Vagina (tissue), 2 donors: ENCODE measurements around the gene DOK3.

Experiments used
- POLR2A ChIP-seq, 2 donors: fragments of 450-650 bp; IDR thresholded peaks; one replicate each; pipeline ENCODE4 v1.6.1; 2017; ENCODE audit warnings: antibody characterized with exemption in 2 of 2, mild to moderate bottlenecking in 2 of 2, moderate library complexity in 2 of 2
- POLR2AphosphoS5 ChIP-seq, 2 donors: sonication (generic); formaldehyde crosslinking; IDR thresholded peaks; one replicate each; pipeline ENCODE4 v1.9.0; 2017; ENCODE audit warnings: antibody characterized with exemption in 2 of 2, mild to moderate bottlenecking in 2 of 2, low read depth in 1 of 2; ENCODE audit not compliant: insufficient read depth in 1 of 2
- TF ChIP-seq, protein P1 (sequence below), 3 experiments: fragments of 450-650 bp in 2 of 3; fragments of 200-600 bp in 1 of 3; sonication (generic) in 1 of 3; IDR thresholded peaks; one replicate each; pipeline ENCODE4 v1.5.1; 2017 to 2019; ENCODE audit warnings: antibody characterized with exemption in 3 of 3, mild to moderate bottlenecking in 2 of 3, moderate library complexity in 2 of 3

DNA sequence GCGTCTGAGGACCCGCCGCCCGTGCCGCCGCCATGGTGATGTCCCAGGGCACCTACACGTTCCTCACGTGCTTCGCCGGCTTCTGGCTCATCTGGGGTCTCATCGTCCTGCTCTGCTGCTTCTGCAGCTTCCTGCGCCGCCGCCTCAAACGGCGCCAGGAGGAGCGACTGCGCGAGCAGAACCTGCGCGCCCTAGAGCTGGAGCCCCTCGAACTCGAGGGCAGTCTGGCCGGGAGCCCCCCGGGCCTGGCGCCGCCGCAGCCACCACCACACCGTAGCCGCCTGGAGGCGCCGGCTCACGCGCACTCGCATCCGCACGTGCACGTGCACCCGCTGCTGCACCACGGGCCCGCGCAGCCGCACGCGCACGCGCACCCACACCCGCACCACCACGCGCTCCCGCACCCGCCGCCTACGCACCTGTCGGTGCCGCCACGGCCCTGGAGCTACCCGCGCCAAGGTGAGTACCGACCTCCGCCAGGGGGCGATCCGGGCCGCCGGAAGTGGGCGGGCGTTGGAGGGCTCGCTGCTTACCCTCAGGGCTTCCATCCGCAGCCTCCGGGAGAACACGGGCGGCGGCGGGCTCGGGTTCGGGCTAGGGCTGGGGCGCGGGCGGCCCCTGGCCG, 54.5 kb downstream of the DOK3 start:
- TF ChIP-seq, protein P1, sequence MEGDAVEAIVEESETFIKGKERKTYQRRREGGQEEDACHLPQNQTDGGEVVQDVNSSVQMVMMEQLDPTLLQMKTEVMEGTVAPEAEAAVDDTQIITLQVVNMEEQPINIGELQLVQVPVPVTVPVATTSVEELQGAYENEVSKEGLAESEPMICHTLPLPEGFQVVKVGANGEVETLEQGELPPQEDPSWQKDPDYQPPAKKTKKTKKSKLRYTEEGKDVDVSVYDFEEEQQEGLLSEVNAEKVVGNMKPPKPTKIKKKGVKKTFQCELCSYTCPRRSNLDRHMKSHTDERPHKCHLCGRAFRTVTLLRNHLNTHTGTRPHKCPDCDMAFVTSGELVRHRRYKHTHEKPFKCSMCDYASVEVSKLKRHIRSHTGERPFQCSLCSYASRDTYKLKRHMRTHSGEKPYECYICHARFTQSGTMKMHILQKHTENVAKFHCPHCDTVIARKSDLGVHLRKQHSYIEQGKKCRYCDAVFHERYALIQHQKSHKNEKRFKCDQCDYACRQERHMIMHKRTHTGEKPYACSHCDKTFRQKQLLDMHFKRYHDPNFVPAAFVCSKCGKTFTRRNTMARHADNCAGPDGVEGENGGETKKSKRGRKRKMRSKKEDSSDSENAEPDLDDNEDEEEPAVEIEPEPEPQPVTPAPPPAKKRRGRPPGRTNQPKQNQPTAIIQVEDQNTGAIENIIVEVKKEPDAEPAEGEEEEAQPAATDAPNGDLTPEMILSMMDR (IDR thresholded peaks at IDR 0.05), result peak in 2 of 3 experiments; percentile 57 to 77
- TF ChIP-seq POLR2AphosphoS5 (IDR thresholded peaks at IDR 0.05; ENCODE audit: insufficient read depth in 1 of 2, low read depth in 1 of 2) (no peak), POLR2A (IDR thresholded peaks at IDR 0.05) (no peak)
